WTC11 (cell line): ENCODE results near the gene C1QL1. TPM values are rescaled to one million over a fixed set of nuclear protein-coding genes. Genes with fewer than 3 reads are reported as not detected.

ENCODE experiments used
- ATAC-seq: fragments of 200-7000 bp; cut with Tn5 transposase; 2 replicates; pipeline ENCODE4 v1.10.0; 2021; ENCODE audit warnings: mild to moderate bottlenecking, moderate library complexity
- CTCF ChIA-PET: fragments of 300-600 bp; sonication (Branson Sonifier 250); formaldehyde crosslinking; loops from one replicate; lab custom pipeline; 2021; ENCODE audit warnings: antibody characterized with exemption; lab: Charles Lee
- POLR2A ChIA-PET: fragments of 350-600 bp; sonication (Branson Sonifier 250); formaldehyde crosslinking; loops from one replicate; lab custom pipeline; 2021; ENCODE audit warnings: antibody characterized with exemption; lab: Charles Lee
- DNase-seq: peaks from one replicate; pipeline ENCODE4 v3.0.0; 2021; ENCODE audit warnings: low spot score
- H3K27ac Mint-ChIP-seq: 2 replicates; pipeline ENCODE4 v1.8.0; 2021; ENCODE audit warnings: mixed read lengths
- H3K27me3 Mint-ChIP-seq: 2 replicates; pipeline ENCODE4 v1.8.0; 2021; ENCODE audit warnings: low read depth, mild to moderate bottlenecking, moderate library complexity, mixed read lengths
- H3K36me3 Mint-ChIP-seq: 2 replicates; pipeline ENCODE4 v1.8.0; 2021; ENCODE audit warnings: mixed read lengths
- H3K4me1 Mint-ChIP-seq: 2 replicates; pipeline ENCODE4 v1.8.0; 2022; ENCODE audit warnings: mixed read lengths
- H3K4me3 Mint-ChIP-seq: 2 replicates; pipeline ENCODE4 v1.8.0; 2021; ENCODE audit warnings: mild to moderate bottlenecking, moderate library complexity, mixed read lengths
- H3K9me3 Mint-ChIP-seq: 2 replicates; pipeline ENCODE4 v1.8.0; 2021; ENCODE audit warnings: mixed read lengths
- CTCF ChIP-seq: fragments of 200-600 bp; IDR thresholded peaks from 2 replicates; pipeline ENCODE4 v1.8.0; 2022; ENCODE audit warnings: antibody characterized with exemption
- ESRRA ChIP-seq: sonication (generic); formaldehyde crosslinking; IDR thresholded peaks from 2 replicates; pipeline ENCODE4 v1.8.1; 2022; ENCODE audit warnings: mild to moderate bottlenecking, missing genetic modification reagents, borderline replicate concordance
- ETV6 ChIP-seq: sonication (generic); formaldehyde crosslinking; IDR thresholded peaks from 2 replicates; pipeline ENCODE4 v1.8.1; 2022; ENCODE audit warnings: mild to moderate bottlenecking, missing genetic modification reagents
- MAX ChIP-seq: sonication (generic); formaldehyde crosslinking; IDR thresholded peaks from 2 replicates; pipeline ENCODE4 v1.8.0; 2022; ENCODE audit warnings: mild to moderate bottlenecking, missing genetic modification reagents
- PRDM15 ChIP-seq: sonication (generic); formaldehyde crosslinking; IDR thresholded peaks from 2 replicates; pipeline ENCODE4 v1.8.0; 2022; ENCODE audit warnings: missing genetic modification reagents
- RELA ChIP-seq: sonication (generic); formaldehyde crosslinking; IDR thresholded peaks from 2 replicates; pipeline ENCODE4 v1.8.1; 2022; ENCODE audit warnings: missing genetic modification reagents, mild to moderate bottlenecking, borderline replicate concordance
- STAT6 ChIP-seq: sonication (generic); formaldehyde crosslinking; conservative IDR thresholded peaks from 2 replicates; pipeline ENCODE4 v1.8.1; 2023; ENCODE audit warnings: mild to moderate bottlenecking, low read depth, missing genetic modification reagents, moderate library complexity
- ZBTB21 ChIP-seq: sonication (generic); formaldehyde crosslinking; IDR thresholded peaks from 2 replicates; pipeline ENCODE4 v1.8.1; 2023; ENCODE audit warnings: mild to moderate bottlenecking, missing genetic modification reagents, borderline replicate concordance
- ZBTB43 ChIP-seq: sonication (generic); formaldehyde crosslinking; IDR thresholded peaks from 2 replicates; pipeline ENCODE4 v1.8.1; 2023; ENCODE audit warnings: mild to moderate bottlenecking, missing genetic modification reagents
- ZNF281 ChIP-seq: sonication (generic); formaldehyde crosslinking; IDR thresholded peaks from 2 replicates; pipeline ENCODE4 v1.8.0; 2023; ENCODE audit warnings: mild to moderate bottlenecking, missing genetic modification reagents
- total RNA-seq: library from RNA; stranded (reverse); gene quantifications from 3 replicates; pipeline ENCODE4 v1.2.3, GENCODE V29; 2021
- TF ChIP-seq, protein P1 (sequence below): sonication (generic); formaldehyde crosslinking; IDR thresholded peaks from 2 replicates; pipeline ENCODE4 v1.8.1; 2022; ENCODE audit warnings: low read depth, missing genetic modification reagents, borderline replicate concordance

C1QL1 gene
- total RNA-seq, 1 experiment from 2014 or later = 13.4 TPM

GRCh38 chr17:44932787-44933097 lies 35.4 kb downstream of the C1QL1 start:
- no peak overlapping the region for H3K27ac Mint-ChIP-seq
- TF ChIP-seq CTCF (no peak), ZBTB43 (no peak), STAT6 (no peak), ETV6 (CRISPR knock-in tag) (no peak), ZNF281 (CRISPR knock-in tag) (no peak), ESRRA (CRISPR knock-in tag) (no peak), PRDM15 (CRISPR knock-in tag) (no peak), RELA (CRISPR knock-in tag) (no peak), ZBTB21 (CRISPR knock-in tag) (no peak), MAX (CRISPR knock-in tag) (no peak)
- TF ChIP-seq, protein P1, sequence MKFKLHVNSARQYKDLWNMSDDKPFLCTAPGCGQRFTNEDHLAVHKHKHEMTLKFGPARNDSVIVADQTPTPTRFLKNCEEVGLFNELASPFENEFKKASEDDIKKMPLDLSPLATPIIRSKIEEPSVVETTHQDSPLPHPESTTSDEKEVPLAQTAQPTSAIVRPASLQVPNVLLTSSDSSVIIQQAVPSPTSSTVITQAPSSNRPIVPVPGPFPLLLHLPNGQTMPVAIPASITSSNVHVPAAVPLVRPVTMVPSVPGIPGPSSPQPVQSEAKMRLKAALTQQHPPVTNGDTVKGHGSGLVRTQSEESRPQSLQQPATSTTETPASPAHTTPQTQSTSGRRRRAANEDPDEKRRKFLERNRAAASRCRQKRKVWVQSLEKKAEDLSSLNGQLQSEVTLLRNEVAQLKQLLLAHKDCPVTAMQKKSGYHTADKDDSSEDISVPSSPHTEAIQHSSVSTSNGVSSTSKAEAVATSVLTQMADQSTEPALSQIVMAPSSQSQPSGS (CRISPR knock-in tag) = no peak
- ATAC-seq (no peak), DNase-seq (no peak)
- CTCF ChIA-PET = interaction anchor here (1.1 to 1.3 kb wide), 2 partner anchors 11 to 13 kb away, joined by 3 to 4 read pairs; no protein-coding TSS in a partner anchor
- POLR2A ChIA-PET = no interaction called here
- H3K9me3 Mint-ChIP-seq = no peaks in the 10 kb centered on the region
- no peak overlapping the region for H3K4me3 Mint-ChIP-seq
- no peaks in the 10 kb centered on the region for H3K27me3 Mint-ChIP-seq
- H3K36me3 Mint-ChIP-seq = peaks cover 63% of the 10 kb centered on the region
- no peaks in the 10 kb centered on the region for H3K4me1 Mint-ChIP-seq
